Peyer's patch (tissue), 4 donors: Measurements from ENCODE around the gene RNF150.

Source experiments
- CTCF ChIP-seq, 6 experiments: fragments of 450-650 bp in 4 of 6; fragments of 200-600 bp in 2 of 6; sonication (generic) in 1 of 6; IDR thresholded peaks; one replicate each; pipeline ENCODE4 v1.5.1; 2017 to 2019; ENCODE audit warnings: antibody characterized with exemption in 6 of 6, mild to moderate bottlenecking in 3 of 6, moderate library complexity in 1 of 6
- POLR2A ChIP-seq, 2 donors: fragments of 450-650 bp; IDR thresholded peaks; one replicate each; pipeline ENCODE4 v1.5.1; 2017; ENCODE audit warnings: antibody characterized with exemption in 2 of 2, mild to moderate bottlenecking in 2 of 2, moderate library complexity in 2 of 2

GRCh38 chr4:141065872-141066271 lies 67.4 kb downstream of the RNF150 start:
- TF ChIP-seq CTCF (IDR thresholded peaks at IDR 0.05) (no peak), POLR2A (IDR thresholded peaks at IDR 0.05) (no peak)
